Loucy (cell line): ENCODE data around the gene MBLAC1.
"Not testable (repeated sequence)": the region's sequence is repeated elsewhere in the genome, so short reads cannot be mapped to it uniquely, and the experiment has no call there.

ENCODE experiments used
- H2AFZ ChIP-seq: fragments of 200-600 bp; sonication (generic); 2 replicates; pipeline ENCODE4 v1.6.0; 2016; ENCODE audit warnings: antibody characterized with exemption, mild to moderate bottlenecking, low read length, moderate library complexity
- H3F3A ChIP-seq: fragments of 200-600 bp; 2 replicates; pipeline ENCODE4 v1.6.0; 2016; ENCODE audit warnings: antibody characterized with exemption, low read depth, mild to moderate bottlenecking
- H3K27me3 ChIP-seq: fragments of 200-600 bp; sonication (generic); 2 replicates; pipeline ENCODE4 v1.6.1; 2014; ENCODE audit warnings: low read length, mild to moderate bottlenecking; ENCODE audit not compliant: insufficient read depth, poor library complexity, severe bottlenecking
- H3K36me3 ChIP-seq: fragments of 200-600 bp; sonication (generic); 2 replicates; pipeline ENCODE4 v1.6.1; 2016; ENCODE audit warnings: low read length; ENCODE audit not compliant: insufficient read depth
- H3K4me1 ChIP-seq: fragments of 200-600 bp; sonication (generic); 2 replicates; pipeline ENCODE4 v1.5.1; 2014; ENCODE audit warnings: low read length, mild to moderate bottlenecking; ENCODE audit not compliant: insufficient read depth, poor library complexity, severe bottlenecking
- H3K4me2 ChIP-seq: fragments of 200-600 bp; sonication (generic); 2 replicates; pipeline ENCODE4 v1.6.0; 2014; ENCODE audit warnings: antibody characterized with exemption, low read length, low read depth, mild to moderate bottlenecking; ENCODE audit not compliant: poor library complexity, severe bottlenecking
- H3K4me3 ChIP-seq: fragments of 200-600 bp; sonication (generic); 2 replicates; pipeline ENCODE4 v1.5.1; 2014; ENCODE audit warnings: low read length, mild to moderate bottlenecking, mixed read lengths; ENCODE audit not compliant: poor library complexity, severe bottlenecking
- H3K79me2 ChIP-seq: fragments of 200-600 bp; sonication (generic); 2 replicates; pipeline ENCODE4 v1.6.1; 2014; ENCODE audit warnings: low read length; ENCODE audit not compliant: insufficient read depth
- H3K9ac ChIP-seq: fragments of 200-600 bp; sonication (generic); 2 replicates; pipeline ENCODE4 v1.6.0; 2014; ENCODE audit warnings: mild to moderate bottlenecking, low read depth, low read length, moderate library complexity; ENCODE audit not compliant: poor library complexity, severe bottlenecking
- H3K9me2 ChIP-seq: fragments of 200-600 bp; sonication (generic); replicated peaks from 2 replicates; pipeline ENCODE4 v1.6.1; 2016; ENCODE audit warnings: low read depth, low read length, mixed read lengths
- H3K9me3 ChIP-seq: fragments of 200-600 bp; sonication (generic); 2 replicates; pipeline ENCODE4 v1.6.1; 2014; ENCODE audit warnings: mild to moderate bottlenecking, antibody characterized with exemption, low read length, low read depth; ENCODE audit not compliant: insufficient read depth
- H4K20me1 ChIP-seq: fragments of 200-600 bp; sonication (generic); 2 replicates; pipeline ENCODE4 v1.6.0; 2014; ENCODE audit warnings: antibody characterized with exemption, low read length, mild to moderate bottlenecking; ENCODE audit not compliant: insufficient read depth, poor library complexity, severe bottlenecking
- EZH2phosphoT487 ChIP-seq: fragments of 200-600 bp; IDR thresholded peaks from 2 replicates; pipeline ENCODE4 v1.6.1; 2018; ENCODE audit warnings: antibody characterized with exemption, mild to moderate bottlenecking, moderate library complexity, borderline replicate concordance
- TF ChIP-seq, protein P1 (sequence below): fragments of 200-600 bp; sonication (generic); conservative IDR thresholded peaks from 2 replicates; pipeline ENCODE4 v1.5.1; 2014; ENCODE audit warnings: mild to moderate bottlenecking, antibody characterized with exemption, low read length

MBLAC1 gene

DNA sequence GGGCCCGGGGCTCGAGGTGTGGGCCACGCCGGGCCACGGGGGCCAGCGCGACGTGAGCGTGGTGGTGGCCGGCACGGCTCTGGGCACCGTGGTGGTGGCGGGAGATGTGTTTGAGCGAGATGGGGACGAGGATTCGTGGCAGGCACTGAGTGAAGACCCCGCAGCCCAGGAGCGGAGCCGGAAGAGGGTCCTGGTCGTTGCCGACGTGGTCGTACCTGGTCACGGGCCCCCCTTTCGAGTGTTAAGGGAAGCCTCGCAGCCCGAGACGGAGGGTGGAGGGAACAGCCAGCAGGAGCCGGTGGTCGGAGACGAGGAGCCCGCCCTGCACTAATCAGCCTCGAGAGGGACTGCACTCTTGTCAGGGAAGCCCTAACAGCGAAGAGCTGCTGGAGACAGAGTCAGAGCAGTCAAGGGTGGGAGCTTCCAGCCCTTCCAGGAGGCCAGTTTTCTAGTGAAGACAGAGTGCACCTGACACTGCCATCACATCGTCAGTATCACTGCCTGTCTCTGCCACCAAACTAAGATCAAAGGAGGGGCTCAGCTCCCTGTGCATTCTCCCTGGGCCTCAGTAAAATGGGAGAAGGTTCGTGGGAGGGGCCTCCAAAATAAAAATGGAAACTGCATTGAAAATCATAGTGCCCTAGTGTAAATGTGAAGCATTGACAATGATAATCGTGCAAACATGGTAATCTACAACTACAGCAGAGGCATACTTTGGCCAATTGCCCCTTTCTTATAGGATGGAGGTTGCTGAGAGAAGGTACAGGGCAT is 1.3 kb downstream of the MBLAC1 start:
- peak overlapping the region; percentile 97 for H3K9ac ChIP-seq
- H3K36me3 ChIP-seq = no peaks in the 10 kb centered on the region
- H2AFZ ChIP-seq = peak overlapping the region; percentile 84
- no peak for TF ChIP-seq EZH2phosphoT487
- TF ChIP-seq, protein P1, sequence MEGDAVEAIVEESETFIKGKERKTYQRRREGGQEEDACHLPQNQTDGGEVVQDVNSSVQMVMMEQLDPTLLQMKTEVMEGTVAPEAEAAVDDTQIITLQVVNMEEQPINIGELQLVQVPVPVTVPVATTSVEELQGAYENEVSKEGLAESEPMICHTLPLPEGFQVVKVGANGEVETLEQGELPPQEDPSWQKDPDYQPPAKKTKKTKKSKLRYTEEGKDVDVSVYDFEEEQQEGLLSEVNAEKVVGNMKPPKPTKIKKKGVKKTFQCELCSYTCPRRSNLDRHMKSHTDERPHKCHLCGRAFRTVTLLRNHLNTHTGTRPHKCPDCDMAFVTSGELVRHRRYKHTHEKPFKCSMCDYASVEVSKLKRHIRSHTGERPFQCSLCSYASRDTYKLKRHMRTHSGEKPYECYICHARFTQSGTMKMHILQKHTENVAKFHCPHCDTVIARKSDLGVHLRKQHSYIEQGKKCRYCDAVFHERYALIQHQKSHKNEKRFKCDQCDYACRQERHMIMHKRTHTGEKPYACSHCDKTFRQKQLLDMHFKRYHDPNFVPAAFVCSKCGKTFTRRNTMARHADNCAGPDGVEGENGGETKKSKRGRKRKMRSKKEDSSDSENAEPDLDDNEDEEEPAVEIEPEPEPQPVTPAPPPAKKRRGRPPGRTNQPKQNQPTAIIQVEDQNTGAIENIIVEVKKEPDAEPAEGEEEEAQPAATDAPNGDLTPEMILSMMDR = no peak
- no peaks in the 10 kb centered on the region for H3K27me3 ChIP-seq
- no peaks in the 10 kb centered on the region; the same call in 1 of the 2 replicates for H3F3A ChIP-seq
- H3K4me1 ChIP-seq = peaks cover 25% of the 10 kb centered on the region
- H3K79me2 ChIP-seq = peaks cover 25% of the 10 kb centered on the region
- H3K4me3 ChIP-seq = peak overlapping the region; percentile 95
- H4K20me1 ChIP-seq = no peaks in the 10 kb centered on the region
- peak overlapping the region; percentile 98 for H3K4me2 ChIP-seq
- no peaks in the 10 kb centered on the region for H3K9me2 ChIP-seq
- H3K9me3 ChIP-seq = no peaks in the 10 kb centered on the region

DNA sequence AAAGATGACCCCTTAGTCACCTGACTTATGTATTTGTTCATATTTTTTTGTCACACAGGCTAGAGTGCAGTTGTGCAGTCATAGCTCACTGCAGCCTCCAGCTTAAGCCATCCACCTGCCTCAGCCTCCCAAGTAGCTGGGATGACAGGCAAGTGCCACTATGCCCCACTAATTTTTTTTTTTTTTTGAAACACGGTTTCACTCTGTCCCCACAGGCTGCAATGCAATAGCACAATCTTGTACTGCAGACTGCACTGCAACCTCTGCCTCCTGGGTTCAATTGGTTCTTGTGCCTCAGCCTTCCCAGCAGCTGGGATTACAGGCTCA is 1.8 kb downstream of the MBLAC1 start:
- peak overlapping the region; percentile 97 for H3K9ac ChIP-seq
- no peaks in the 10 kb centered on the region for H3K9me2 ChIP-seq
- no peak overlapping the region for H2AFZ ChIP-seq
- peaks cover 25% of the 10 kb centered on the region for H3K79me2 ChIP-seq
- H3K36me3 ChIP-seq = no peaks in the 10 kb centered on the region
- H3K4me2 ChIP-seq = peak overlapping the region; percentile 98
- no peaks in the 10 kb centered on the region; the same call in 1 of the 2 replicates for H3F3A ChIP-seq
- H4K20me1 ChIP-seq = no peaks in the 10 kb centered on the region
- TF ChIP-seq, protein P1 = no peak
- peaks cover 25% of the 10 kb centered on the region for H3K4me1 ChIP-seq
- no peaks in the 10 kb centered on the region for H3K9me3 ChIP-seq
- no peaks in the 10 kb centered on the region for H3K27me3 ChIP-seq
- peak overlapping the region; percentile 95 for H3K4me3 ChIP-seq

DNA sequence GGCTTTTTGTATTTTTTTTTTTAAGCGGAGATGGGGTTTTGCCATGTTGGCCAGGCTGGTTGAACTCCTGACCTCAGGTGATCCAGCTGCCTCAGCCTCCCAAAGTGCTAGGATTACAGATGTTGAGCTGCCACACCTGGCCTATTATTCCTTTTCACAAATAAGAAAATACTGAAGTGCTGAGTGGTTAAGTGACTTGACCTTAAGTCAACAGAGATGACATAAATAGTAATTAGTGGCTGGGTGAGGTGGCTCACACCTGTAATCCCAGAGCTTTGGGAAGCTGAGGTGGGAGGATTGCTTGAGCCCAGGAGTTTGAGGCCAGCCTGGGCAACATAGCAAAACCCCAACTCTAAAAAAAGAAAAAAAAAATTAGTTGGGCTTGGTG is 3.4 kb downstream of the MBLAC1 start:
- H3K36me3 ChIP-seq, H3K9ac ChIP-seq, H3K9me2 ChIP-seq, H3K4me2 ChIP-seq, H4K20me1 ChIP-seq, H2AFZ ChIP-seq, H3K9me3 ChIP-seq, H3F3A ChIP-seq, H3K4me3 ChIP-seq, H3K27me3 ChIP-seq: not testable (repeated sequence)
- peaks cover 13% of the 10 kb centered on the region for H3K79me2 ChIP-seq
- H3K4me1 ChIP-seq = peaks cover 17% of the 10 kb centered on the region
